Osteoblast (primary cell): ENCODE measurements around the gene SLC22A31. TPM values are rescaled to one million over a fixed set of nuclear protein-coding genes. Genes with fewer than 3 reads are reported as not detected.
A peak's percentile ranks its signal among the peaks of the same experiment; 100 is the strongest.

Experiments
- DNase-seq: peaks from one replicate; pipeline ENCODE4 v3.0.0; 2011; ENCODE audit warnings: low spot score, mixed read lengths; ENCODE audit not compliant: insufficient read length; ENCODE audit errors: missing footprints
- H2AFZ ChIP-seq: 2 replicates; pipeline ENCODE4 v1.6.0; 2011; ENCODE audit warnings: mild to moderate bottlenecking, low read length
- H3K27ac ChIP-seq: 2 replicates; pipeline ENCODE4 v1.5.1; 2011; ENCODE audit warnings: mild to moderate bottlenecking, low read depth, low read length, moderate library complexity
- H3K27me3 ChIP-seq: 2 replicates; pipeline ENCODE4 v1.6.0; 2012; ENCODE audit warnings: mild to moderate bottlenecking, control low read depth, inconsistent platforms, low read length, moderate library complexity; ENCODE audit not compliant: insufficient read depth
- H3K36me3 ChIP-seq: 2 replicates; pipeline ENCODE4 v1.5.1; 2011; ENCODE audit warnings: mild to moderate bottlenecking, low read length, control low read depth, moderate library complexity; ENCODE audit not compliant: insufficient read depth
- H3K4me1 ChIP-seq: 2 replicates; pipeline ENCODE4 v1.5.1; 2011; ENCODE audit warnings: mild to moderate bottlenecking, low read length, control low read depth, moderate library complexity; ENCODE audit not compliant: insufficient read depth
- H3K4me2 ChIP-seq: 2 replicates; pipeline ENCODE4 v1.6.0; 2011; ENCODE audit warnings: mild to moderate bottlenecking, low read length; ENCODE audit not compliant: insufficient read depth
- H3K4me3 ChIP-seq: fragments of 200-600 bp; sonication (generic); 3 replicates; pipeline ENCODE4 v1.5.1; 2012; ENCODE audit warnings: mild to moderate bottlenecking, low read length, inconsistent platforms; ENCODE audit not compliant: insufficient read depth
- H3K79me2 ChIP-seq: 2 replicates; pipeline ENCODE4 v1.6.0; 2012; ENCODE audit warnings: mild to moderate bottlenecking, low read length, control low read depth, inconsistent platforms; ENCODE audit not compliant: insufficient read depth
- H3K9me3 ChIP-seq: 2 replicates; pipeline ENCODE4 v1.5.1; 2011; ENCODE audit warnings: low read depth, low read length, control low read depth
- H4K20me1 ChIP-seq: 2 replicates; pipeline ENCODE4 v1.6.0; 2012; ENCODE audit warnings: mild to moderate bottlenecking, low read length, control low read depth; ENCODE audit not compliant: insufficient read depth
- CTCF ChIP-seq: IDR thresholded peaks from 2 replicates; pipeline ENCODE4 v1.5.1; 2011; ENCODE audit warnings: mild to moderate bottlenecking, low read depth, low read length, moderate library complexity; ENCODE audit errors: extremely low read depth
- total RNA-seq: library from RNA; depleted of rRNA; stranded (reverse); fragments of >200 nt; gene quantifications from 2 replicates; pipeline ENCODE4 v1.2.3, GENCODE V29; 2012

SLC22A31 gene
- total RNA-seq, 1 donor = not detected

- Histone ChIP-seq H3K4me1 (peaks cover 17% of the 10 kb centered on the region), H3K9me3 (no peaks in the 10 kb centered on the region), H3K4me3 (no peak overlapping the region), H3K4me2 (no peak overlapping the region), H3K27me3 (peaks cover 2% of the 10 kb centered on the region), H3K36me3 (peaks cover 20% of the 10 kb centered on the region), H4K20me1 (peaks cover 2% of the 10 kb centered on the region), H2AFZ (no peak overlapping the region), H3K79me2 (no peaks in the 10 kb centered on the region), H3K27ac (no peak overlapping the region)
- TF ChIP-seq CTCF = no peak
- peak; percentile 71 for DNase-seq
Observed at GRCh38 chr16:89152831-89153700, 47.3 kb downstream of the SLC22A31 start.

- H3K27me3 ChIP-seq = peaks cover 1% of the 10 kb centered on the region
- peaks cover 14% of the 10 kb centered on the region for H3K4me1 ChIP-seq
- H3K27ac ChIP-seq = no peak overlapping the region
- H3K4me3 ChIP-seq = no peak overlapping the region
- DNase-seq = peak; percentile 73
- peaks cover 29% of the 10 kb centered on the region for H3K36me3 ChIP-seq
- no peak overlapping the region for H2AFZ ChIP-seq
- H3K9me3 ChIP-seq = no peaks in the 10 kb centered on the region
- H4K20me1 ChIP-seq = no peaks in the 10 kb centered on the region
- TF ChIP-seq CTCF = no peak
- H3K4me2 ChIP-seq = no peak overlapping the region
- H3K79me2 ChIP-seq = no peaks in the 10 kb centered on the region
Observed at GRCh38 chr16:89150981-89151380, 49.4 kb downstream of the SLC22A31 start.

GRCh38 chr16:89150090-89150835 is 50.1 kb downstream of the SLC22A31 start:
- no peaks in the 10 kb centered on the region for H3K9me3 ChIP-seq
- no peak overlapping the region for H3K4me2 ChIP-seq
- no peaks in the 10 kb centered on the region for H3K79me2 ChIP-seq
- H3K36me3 ChIP-seq = peaks cover 29% of the 10 kb centered on the region
- no peak for TF ChIP-seq CTCF
- H3K27ac ChIP-seq = no peak overlapping the region
- no peaks in the 10 kb centered on the region for H3K27me3 ChIP-seq
- H4K20me1 ChIP-seq = no peaks in the 10 kb centered on the region
- no peak overlapping the region for H2AFZ ChIP-seq
- no peak overlapping the region for H3K4me3 ChIP-seq
- DNase-seq = peak; percentile 50
- peaks cover 7% of the 10 kb centered on the region for H3K4me1 ChIP-seq

- Histone ChIP-seq H3K36me3 (peaks cover 29% of the 10 kb centered on the region), H3K4me1 (no peaks in the 10 kb centered on the region), H3K27me3 (no peaks in the 10 kb centered on the region), H2AFZ (no peak overlapping the region), H4K20me1 (no peaks in the 10 kb centered on the region), H3K79me2 (no peaks in the 10 kb centered on the region), H3K4me2 (no peak overlapping the region), H3K9me3 (no peaks in the 10 kb centered on the region), H3K27ac (no peak overlapping the region), H3K4me3 (no peak overlapping the region)
- DNase-seq = no peak
- TF ChIP-seq CTCF = no peak
Observed at GRCh38 chr16:89149386-89149785, 51.0 kb downstream of the SLC22A31 start.
